Dedifferentiated amniotic fluid mesenchymal stem cell (primary cell): ENCODE data around the gene FSD2.
A peak's percentile ranks its signal among the peaks of the same experiment; 100 is the strongest.
"Not testable (repeated sequence)": the region's sequence is repeated elsewhere in the genome, so short reads cannot be mapped to it uniquely, and the experiment has no call there.

Source experiments
- DNase-seq: peaks from one replicate; pipeline ENCODE4 v3.0.0-alpha.2; 2016; ENCODE audit errors: extremely low spot score

FSD2 gene

DNA sequence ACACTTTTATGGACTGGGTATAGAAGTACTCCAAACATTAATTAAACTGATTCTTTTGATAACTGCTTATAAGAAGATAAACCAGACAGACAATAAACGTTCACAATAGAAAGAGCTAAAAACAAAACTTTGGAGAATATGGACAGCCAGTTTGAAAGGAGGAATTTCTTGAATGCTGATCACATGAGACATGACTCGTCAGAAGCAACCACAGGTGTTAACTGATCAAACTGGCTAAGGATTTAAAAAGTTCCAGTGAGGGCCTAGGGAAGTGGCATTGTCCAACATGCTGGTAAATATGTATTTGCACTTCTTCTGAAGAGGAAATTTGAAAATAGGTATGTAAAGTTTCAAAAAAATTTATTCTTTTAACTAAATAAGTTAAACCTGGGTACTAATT is 66.8 kb downstream of the FSD2 start:
- DNase-seq: peak; percentile 13

DNA sequence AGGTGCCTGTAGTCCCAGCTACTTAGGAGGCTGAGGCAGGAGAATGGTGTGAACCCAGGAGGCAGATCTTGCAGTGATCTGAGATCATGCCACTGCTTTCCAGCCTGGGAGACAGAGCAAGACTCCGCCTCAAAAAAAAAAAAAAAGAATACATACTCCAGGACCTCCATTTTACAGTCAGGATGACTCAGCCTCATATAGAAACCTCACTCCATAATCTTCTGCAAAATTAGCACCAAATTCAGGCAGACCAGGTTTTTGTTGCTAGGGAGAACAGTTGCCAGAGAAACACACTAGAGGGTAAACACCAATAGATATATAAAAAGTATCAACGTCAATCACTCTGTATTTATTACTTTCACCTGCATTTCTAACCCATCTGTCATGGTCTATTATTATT is 67.9 kb downstream of the FSD2 start:
- peak; percentile 9 for DNase-seq

DNA sequence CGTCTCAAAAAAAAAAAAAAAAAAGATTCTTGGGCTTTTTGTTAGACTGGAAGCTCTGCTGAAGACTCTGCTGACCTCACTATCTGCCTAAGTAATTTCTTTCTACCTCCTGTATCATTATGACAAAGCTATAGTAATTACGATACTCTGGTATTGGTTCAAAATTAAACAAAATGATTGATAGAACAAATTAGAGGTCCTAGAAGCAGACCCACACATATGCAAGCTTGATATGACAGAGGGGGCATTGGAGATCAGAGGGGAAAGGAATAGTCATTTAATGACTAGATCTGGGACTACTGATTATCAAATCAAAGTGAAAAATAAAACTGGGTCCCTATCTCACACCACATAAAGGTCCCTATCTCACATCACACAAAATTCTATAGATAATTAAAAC is 74.3 kb downstream of the FSD2 start:
- peak; percentile 8 for DNase-seq

DNA sequence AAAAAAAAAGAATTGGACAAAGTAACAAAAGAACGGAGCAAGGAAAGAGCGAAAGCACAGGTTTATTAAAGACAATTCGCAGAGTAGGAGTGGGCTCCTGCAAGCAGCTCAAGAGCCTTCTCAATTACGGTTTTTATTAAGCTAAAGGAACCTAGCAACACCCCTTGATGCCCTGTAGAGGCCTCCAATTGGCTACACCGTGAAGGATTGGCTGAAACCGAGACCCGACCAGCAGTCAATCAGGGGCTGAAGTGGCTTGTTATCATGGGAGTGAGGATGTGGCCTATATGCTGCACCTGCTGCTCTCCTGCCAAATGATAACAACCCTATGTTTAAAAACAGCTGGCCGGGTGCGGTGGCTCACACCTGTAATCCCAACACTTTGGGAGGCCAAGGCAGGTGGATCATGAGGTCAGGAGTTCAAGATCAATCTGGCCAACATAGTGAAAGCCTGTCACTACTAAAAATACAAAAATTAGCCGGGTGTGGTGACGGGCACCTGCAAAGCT is 75.8 kb downstream of the FSD2 start:
- DNase-seq: no peak

DNA sequence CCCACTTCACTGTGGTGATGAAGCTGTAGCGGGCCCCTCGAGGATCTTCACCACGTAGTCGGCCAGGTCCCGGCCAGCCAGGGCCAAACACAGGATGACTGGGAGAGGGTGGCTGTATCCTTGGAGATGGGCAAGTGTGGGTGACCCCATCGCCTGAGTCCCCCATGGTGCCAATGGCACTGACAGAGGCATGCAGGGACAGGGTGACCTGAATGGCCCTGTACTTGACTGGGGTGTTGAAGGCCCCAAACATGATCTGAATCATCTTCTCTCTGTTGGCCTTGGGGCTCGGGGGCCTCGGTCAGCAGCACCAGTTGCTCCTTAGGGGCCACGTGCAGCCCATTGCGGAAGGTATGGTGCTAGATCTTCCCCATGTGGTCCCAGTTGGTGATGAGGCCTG is 79.1 kb downstream of the FSD2 start:
- no peak for DNase-seq

DNA sequence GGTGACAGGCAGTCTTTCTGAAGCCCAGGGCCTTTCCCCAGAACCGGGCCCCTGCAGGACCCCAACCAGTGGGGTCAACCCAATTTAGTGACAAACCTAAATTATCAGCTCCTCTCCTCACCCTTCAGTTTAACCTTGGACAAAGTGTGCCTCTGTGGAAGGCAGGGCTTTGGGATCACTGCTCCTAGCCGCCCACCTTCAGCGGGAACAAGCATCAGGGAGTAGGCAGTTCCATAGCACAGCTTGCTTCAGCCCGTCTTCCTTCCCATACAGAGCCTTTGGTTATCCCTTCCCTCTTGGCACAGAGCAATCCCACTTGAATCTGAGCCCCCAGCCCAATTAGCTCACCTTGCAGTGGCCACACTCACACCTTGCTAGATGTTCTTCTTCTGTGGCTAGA is 90.9 kb downstream of the FSD2 start:
- DNase-seq: no peak

DNA sequence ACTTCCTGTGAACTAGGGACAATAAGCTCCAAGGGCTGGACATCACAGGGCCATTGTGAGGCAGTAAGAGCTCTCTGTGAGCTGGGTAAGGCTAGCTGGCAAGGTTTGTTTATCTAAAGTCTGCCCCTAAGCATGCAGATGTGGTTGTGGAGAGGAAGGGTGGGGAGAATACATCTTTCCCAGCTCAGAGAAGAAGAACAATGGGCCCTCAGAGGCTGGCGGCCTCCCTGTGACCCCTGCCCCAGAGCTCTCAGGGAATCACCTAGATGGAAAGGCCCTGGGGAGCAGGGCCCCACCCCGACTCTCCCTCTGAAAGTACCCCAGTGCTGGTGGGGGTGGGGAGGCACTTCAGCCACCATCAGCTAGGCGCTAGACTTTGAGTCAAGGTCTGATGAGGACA is 91.9 kb downstream of the FSD2 start:
- no peak for DNase-seq

DNA sequence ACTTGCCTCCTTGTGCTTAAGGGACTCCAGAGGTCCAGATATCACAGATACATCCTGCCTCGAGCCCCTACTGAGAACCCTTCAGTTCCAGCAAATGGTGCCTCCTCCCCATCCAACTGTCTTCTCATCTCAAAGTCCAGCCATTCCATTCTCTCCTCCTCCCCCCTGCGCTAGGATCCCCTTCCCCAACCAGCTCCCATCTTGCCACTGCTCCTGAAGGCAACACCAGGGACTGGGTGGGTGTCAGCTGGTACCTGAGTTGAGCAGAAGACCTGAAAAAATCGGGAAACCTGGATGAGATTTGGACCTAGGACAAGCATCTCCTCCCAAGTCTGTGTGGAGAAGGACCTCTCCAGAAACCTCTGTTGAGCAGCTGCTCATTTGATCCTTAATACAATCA is 93.8 kb downstream of the FSD2 start:
- DNase-seq: no peak

DNA sequence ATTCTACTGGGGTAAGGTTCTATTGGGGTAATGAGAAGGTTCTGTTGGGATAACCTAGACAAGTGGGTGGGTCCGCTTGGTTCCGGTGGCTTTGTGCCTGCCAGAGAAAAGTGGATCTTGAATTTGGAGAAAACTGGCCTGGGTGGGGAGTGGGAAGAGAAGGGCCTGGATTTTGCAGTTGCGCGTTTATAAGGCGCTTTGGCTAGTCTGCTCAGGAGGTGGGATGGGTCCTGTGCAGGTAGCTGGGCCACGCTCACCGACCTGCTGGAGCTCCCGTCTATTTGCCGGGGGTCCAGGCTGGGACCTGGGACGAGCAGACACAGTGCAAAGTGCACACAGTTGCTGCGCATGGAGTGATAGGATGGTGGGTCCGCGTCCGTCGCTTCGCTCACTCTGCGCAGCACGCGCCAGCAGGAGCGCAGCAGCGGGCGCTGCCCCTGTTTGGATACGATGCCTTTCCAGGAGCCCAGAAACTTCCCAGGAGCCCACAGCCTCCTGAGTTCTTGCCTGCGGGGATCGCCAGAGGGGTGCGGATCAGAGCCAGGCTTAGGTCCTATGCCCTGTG is 94.9 kb downstream of the FSD2 start:
- no peak for DNase-seq

DNA sequence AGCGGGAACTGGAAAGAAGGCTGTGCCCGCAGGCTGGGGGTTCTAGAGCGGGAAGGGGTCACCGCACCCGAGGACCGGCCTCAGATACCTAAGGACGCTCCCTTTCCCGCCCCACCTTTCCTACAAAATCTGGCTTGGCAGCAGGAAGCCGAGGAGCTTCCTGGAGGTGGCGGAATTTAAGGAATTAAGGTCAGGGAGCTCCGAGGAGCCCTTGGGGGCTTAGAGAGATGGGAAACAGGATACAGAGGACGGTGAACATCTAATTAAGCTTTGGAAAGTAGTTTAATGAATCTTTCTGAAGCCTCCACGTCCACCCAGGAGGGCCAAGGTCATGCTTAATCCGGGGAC is 95.7 kb downstream of the FSD2 start:
- DNase-seq: no peak

DNA sequence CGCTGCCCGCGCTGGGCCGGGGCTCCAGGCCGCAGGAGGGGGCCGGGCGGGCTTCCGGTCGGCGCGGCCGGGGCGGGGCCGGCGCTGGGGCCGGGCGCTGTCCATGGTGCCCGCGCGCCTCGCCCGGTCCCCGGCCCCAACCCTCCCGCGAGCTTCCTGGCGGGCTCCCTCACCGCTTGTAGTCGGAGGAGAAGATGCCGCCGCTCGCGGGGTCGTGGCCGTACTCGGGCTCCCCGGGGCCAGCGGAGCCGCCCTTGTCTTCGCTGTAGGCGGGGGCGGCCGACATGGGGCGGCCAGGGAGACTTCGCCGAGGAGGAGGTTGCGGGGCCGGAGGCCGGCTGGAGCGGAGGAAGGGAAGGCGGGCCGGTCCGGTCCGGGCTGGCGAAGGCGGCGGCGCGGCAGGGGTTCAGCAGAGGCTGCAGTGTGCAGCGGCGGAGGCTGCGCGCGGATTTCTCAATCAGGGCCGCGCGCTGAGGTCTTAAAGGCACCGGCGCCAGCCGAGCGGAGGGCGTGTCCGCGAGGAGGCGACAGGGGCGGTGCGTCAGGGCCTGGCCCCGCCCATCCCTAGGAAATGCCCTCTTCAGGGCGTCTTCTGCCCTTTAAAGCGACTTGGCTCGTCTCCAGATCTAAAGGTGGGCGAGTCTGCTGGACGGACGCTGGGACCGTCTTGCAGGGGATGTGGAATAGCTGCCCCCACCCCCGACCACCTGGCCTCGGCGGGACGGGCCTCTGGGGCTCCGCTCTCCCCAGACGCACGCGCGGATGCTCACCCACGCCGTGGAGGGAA is 96.3 kb downstream of the FSD2 start, which contains the start of gene AP3B2:
TSS of gene AP3B2 (minus strand) at position 455 of the 787 bp plus-strand sequence. CDS start at position 286, 169 bp downstream.
- peak; percentile 23 for DNase-seq

DNA sequence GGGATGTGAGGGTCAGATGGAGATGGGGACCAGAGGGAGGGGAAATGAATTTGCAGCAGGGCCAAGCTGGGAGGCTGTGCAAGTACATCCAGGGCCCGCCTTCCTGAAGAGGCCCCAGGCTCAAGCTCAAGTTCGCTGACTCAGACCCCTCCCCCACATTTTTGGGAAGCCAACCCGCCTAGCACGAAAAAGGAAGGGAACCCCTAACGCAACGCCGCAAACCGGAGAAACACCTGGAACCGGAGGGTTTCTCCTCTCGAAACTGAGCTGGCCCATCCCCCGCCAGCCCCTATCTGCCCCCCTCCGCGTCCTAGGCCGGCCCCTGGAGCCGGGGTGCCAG is 96.8 kb downstream of the FSD2 start:
- no peak for DNase-seq

DNA sequence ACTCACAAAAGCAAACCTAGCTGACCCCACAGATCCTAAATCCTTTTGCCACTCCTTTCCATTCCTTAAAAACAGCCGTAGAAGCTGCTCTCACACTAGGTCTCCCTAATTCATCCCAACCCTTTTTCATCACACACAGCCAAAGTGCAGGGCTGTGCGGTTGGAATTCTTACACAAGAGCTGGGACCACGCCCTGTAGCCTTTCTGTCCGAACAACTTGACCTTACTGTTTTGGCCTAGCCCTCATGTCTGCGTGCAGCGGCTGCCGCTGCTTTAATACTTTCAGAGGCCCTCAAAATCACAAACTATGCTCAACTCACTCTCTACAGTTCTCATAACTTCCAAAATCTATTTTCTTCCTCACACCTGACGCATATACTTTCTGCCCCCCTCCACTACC is 100.0 kb downstream of the FSD2 start:
- DNase-seq: not testable (repeated sequence)
